WTC11 (cell line): Measurements from ENCODE around the gene SND1. TPM values are rescaled to one million over a fixed set of nuclear protein-coding genes. Genes with fewer than 3 reads are reported as not detected.

Experiments
- ATAC-seq: fragments of 200-7000 bp; cut with Tn5 transposase; 2 replicates; pipeline ENCODE4 v1.10.0; 2021; ENCODE audit warnings: mild to moderate bottlenecking, moderate library complexity
- CTCF ChIA-PET: fragments of 300-600 bp; sonication (Branson Sonifier 250); formaldehyde crosslinking; loops from one replicate; lab custom pipeline; 2021; ENCODE audit warnings: antibody characterized with exemption; lab: Charles Lee
- POLR2A ChIA-PET: fragments of 350-600 bp; sonication (Branson Sonifier 250); formaldehyde crosslinking; loops from one replicate; lab custom pipeline; 2021; ENCODE audit warnings: antibody characterized with exemption; lab: Charles Lee
- DNase-seq: peaks from one replicate; pipeline ENCODE4 v3.0.0; 2021; ENCODE audit warnings: low spot score
- H3K27ac Mint-ChIP-seq: 2 replicates; pipeline ENCODE4 v1.8.0; 2021; ENCODE audit warnings: mixed read lengths
- H3K27me3 Mint-ChIP-seq: 2 replicates; pipeline ENCODE4 v1.8.0; 2021; ENCODE audit warnings: low read depth, mild to moderate bottlenecking, moderate library complexity, mixed read lengths
- H3K36me3 Mint-ChIP-seq: 2 replicates; pipeline ENCODE4 v1.8.0; 2021; ENCODE audit warnings: mixed read lengths
- H3K4me1 Mint-ChIP-seq: 2 replicates; pipeline ENCODE4 v1.8.0; 2022; ENCODE audit warnings: mixed read lengths
- H3K4me3 Mint-ChIP-seq: 2 replicates; pipeline ENCODE4 v1.8.0; 2021; ENCODE audit warnings: mild to moderate bottlenecking, moderate library complexity, mixed read lengths
- H3K9me3 Mint-ChIP-seq: 2 replicates; pipeline ENCODE4 v1.8.0; 2021; ENCODE audit warnings: mixed read lengths
- AFF4 ChIP-seq: sonication (generic); formaldehyde crosslinking; IDR thresholded peaks from 2 replicates; pipeline ENCODE4 v1.8.1; 2023; ENCODE audit warnings: mild to moderate bottlenecking, missing genetic modification reagents, borderline replicate concordance
- FOXK1 ChIP-seq: sonication (generic); formaldehyde crosslinking; IDR thresholded peaks from 2 replicates; pipeline ENCODE4 v1.8.0; 2022; ENCODE audit warnings: mild to moderate bottlenecking, moderate library complexity, missing genetic modification reagents
- FOXP1 ChIP-seq: sonication (generic); formaldehyde crosslinking; IDR thresholded peaks from 2 replicates; pipeline ENCODE4 v1.8.0; 2022; ENCODE audit warnings: missing genetic modification reagents, mild to moderate bottlenecking, moderate library complexity, borderline replicate concordance
- GRHL2 ChIP-seq: fragments of 250-450 bp; sonication (Bioruptor Pico); IDR thresholded peaks from 2 replicates; pipeline ENCODE4 v1.8.0; 2022; ENCODE audit warnings: mild to moderate bottlenecking, moderate library complexity; ENCODE audit not compliant: insufficient replicate concordance, severe bottlenecking
- MXD4 ChIP-seq: fragments of 250-450 bp; sonication (Bioruptor Pico); IDR thresholded peaks from 2 replicates; pipeline ENCODE4 v1.8.0; 2021; ENCODE audit warnings: mild to moderate bottlenecking, moderate library complexity, borderline replicate concordance
- NFATC4 ChIP-seq: fragments of 250-450 bp; sonication (Bioruptor Pico); IDR thresholded peaks from 2 replicates; pipeline ENCODE4 v1.9.0; 2021; ENCODE audit warnings: mild to moderate bottlenecking
- PRRX2 ChIP-seq: fragments of 250-450 bp; sonication (Bioruptor Pico); IDR thresholded peaks from 2 replicates; pipeline ENCODE4 v1.8.0; 2021; ENCODE audit warnings: mild to moderate bottlenecking
- ZNF219 ChIP-seq: sonication (generic); formaldehyde crosslinking; IDR thresholded peaks from 2 replicates; pipeline ENCODE4 v1.8.0; 2023; ENCODE audit warnings: missing genetic modification reagents, mild to moderate bottlenecking, borderline replicate concordance
- total RNA-seq: library from RNA; stranded (reverse); gene quantifications from 3 replicates; pipeline ENCODE4 v1.2.3, GENCODE V29; 2021
- TF ChIP-seq, protein P1 (sequence below): sonication (generic); formaldehyde crosslinking; IDR thresholded peaks from 2 replicates; pipeline ENCODE4 v1.8.0; 2022; ENCODE audit warnings: missing genetic modification reagents
- TF ChIP-seq, protein P2 (sequence below): sonication (generic); formaldehyde crosslinking; IDR thresholded peaks from 2 replicates; pipeline ENCODE4 v1.8.1; 2022; ENCODE audit warnings: mild to moderate bottlenecking, moderate library complexity, missing genetic modification reagents
- TF ChIP-seq, protein P3 (sequence below): fragments of 250-450 bp; sonication (Bioruptor Pico); IDR thresholded peaks from 2 replicates; pipeline ENCODE4 v1.9.0; 2021; ENCODE audit warnings: mild to moderate bottlenecking

The SND1 gene
- total RNA-seq, 1 experiment from 2014 or later = 261 TPM

- TF ChIP-seq, protein P1, sequence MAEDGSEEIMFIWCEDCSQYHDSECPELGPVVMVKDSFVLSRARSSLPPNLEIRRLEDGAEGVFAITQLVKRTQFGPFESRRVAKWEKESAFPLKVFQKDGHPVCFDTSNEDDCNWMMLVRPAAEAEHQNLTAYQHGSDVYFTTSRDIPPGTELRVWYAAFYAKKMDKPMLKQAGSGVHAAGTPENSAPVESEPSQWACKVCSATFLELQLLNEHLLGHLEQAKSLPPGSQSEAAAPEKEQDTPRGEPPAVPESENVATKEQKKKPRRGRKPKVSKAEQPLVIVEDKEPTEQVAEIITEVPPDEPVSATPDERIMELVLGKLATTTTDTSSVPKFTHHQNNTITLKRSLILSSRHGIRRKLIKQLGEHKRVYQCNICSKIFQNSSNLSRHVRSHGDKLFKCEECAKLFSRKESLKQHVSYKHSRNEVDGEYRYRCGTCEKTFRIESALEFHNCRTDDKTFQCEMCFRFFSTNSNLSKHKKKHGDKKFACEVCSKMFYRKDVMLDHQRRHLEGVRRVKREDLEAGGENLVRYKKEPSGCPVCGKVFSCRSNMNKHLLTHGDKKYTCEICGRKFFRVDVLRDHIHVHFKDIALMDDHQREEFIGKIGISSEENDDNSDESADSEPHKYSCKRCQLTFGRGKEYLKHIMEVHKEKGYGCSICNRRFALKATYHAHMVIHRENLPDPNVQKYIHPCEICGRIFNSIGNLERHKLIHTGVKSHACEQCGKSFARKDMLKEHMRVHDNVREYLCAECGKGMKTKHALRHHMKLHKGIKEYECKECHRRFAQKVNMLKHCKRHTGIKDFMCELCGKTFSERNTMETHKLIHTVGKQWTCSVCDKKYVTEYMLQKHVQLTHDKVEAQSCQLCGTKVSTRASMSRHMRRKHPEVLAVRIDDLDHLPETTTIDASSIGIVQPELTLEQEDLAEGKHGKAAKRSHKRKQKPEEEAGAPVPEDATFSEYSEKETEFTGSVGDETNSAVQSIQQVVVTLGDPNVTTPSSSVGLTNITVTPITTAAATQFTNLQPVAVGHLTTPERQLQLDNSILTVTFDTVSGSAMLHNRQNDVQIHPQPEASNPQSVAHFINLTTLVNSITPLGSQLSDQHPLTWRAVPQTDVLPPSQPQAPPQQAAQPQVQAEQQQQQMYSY (CRISPR knock-in tag) = no peak
- TF ChIP-seq FOXK1 (CRISPR knock-in tag) (no peak), AFF4 (CRISPR knock-in tag) (no peak), MXD4 (CRISPR knock-in tag) (no peak), ZNF219 (CRISPR knock-in tag) (no peak), FOXP1 (no peak), PRRX2 (CRISPR knock-in tag) (no peak)
- TF ChIP-seq, protein P2, sequence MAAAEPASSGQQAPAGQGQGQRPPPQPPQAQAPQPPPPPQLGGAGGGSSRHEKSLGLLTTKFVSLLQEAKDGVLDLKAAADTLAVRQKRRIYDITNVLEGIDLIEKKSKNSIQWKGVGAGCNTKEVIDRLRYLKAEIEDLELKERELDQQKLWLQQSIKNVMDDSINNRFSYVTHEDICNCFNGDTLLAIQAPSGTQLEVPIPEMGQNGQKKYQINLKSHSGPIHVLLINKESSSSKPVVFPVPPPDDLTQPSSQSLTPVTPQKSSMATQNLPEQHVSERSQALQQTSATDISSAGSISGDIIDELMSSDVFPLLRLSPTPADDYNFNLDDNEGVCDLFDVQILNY = no peak
Observed at GRCh38 chr7:128021366-128021765, 369.4 kb downstream of the SND1 start (continued).

DNA sequence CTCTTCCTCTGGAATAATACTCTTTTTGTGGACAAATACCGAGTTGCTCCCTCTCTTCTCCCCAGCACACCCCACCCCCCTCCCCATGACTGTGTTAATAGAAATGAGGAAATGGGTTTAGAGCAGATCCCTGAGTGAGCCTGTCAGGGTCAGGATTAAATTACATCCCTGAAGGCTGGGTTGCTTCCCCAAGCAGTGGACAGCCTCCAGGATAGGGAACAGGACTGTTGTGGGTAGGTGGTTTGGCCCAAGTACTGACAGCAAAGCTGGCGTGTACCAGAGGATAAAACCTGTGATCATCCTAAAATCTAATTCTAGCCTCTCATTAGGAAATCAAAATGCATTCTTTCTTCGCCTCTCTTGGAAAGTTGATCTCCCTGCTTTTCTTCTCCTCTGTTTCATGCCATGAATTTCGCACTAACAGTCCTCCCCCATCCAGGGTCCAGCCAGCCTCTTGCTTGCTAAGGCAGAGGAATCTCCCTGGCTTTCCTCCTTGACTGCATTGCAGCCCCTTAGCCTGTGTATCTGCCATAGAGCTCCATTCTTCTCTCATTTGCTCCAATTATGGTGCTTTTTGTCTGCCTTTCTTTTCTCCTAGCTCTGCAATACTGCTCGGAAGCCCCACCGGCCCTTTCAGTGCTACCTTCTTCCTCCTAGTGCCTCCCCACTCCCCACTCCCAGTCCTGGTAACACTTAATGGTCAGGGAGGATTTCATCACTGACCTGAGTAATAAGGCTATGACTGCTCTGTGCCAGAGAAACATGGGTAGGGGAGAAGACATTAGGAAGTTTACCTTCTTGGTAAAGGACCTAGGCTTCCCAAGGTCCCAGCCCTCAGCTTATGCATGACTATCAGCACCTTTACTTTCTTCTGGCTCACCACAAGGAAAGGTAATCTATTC, 370.9 kb downstream of the SND1 start:
- peak overlapping the region; percentile 2; the same call in 1 of the 2 replicates for H3K27ac Mint-ChIP-seq
- no peak overlapping the region for H3K4me3 Mint-ChIP-seq
- DNase-seq = no peak
- ATAC-seq = peak; percentile 9; the same call in 1 of the 2 replicates
- CTCF ChIA-PET = interaction anchor here (0.5 to 1.3 kb wide), 3 partner anchors 13 to 209 kb away, joined by 3 read pairs; no protein-coding TSS in a partner anchor
- TF ChIP-seq NFATC4 (CRISPR knock-in tag) = no peak
- no peak for TF ChIP-seq GRHL2 (CRISPR knock-in tag)
- TF ChIP-seq, protein P3, sequence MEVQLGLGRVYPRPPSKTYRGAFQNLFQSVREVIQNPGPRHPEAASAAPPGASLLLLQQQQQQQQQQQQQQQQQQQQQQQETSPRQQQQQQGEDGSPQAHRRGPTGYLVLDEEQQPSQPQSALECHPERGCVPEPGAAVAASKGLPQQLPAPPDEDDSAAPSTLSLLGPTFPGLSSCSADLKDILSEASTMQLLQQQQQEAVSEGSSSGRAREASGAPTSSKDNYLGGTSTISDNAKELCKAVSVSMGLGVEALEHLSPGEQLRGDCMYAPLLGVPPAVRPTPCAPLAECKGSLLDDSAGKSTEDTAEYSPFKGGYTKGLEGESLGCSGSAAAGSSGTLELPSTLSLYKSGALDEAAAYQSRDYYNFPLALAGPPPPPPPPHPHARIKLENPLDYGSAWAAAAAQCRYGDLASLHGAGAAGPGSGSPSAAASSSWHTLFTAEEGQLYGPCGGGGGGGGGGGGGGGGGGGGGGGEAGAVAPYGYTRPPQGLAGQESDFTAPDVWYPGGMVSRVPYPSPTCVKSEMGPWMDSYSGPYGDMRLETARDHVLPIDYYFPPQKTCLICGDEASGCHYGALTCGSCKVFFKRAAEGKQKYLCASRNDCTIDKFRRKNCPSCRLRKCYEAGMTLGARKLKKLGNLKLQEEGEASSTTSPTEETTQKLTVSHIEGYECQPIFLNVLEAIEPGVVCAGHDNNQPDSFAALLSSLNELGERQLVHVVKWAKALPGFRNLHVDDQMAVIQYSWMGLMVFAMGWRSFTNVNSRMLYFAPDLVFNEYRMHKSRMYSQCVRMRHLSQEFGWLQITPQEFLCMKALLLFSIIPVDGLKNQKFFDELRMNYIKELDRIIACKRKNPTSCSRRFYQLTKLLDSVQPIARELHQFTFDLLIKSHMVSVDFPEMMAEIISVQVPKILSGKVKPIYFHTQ (CRISPR knock-in tag) = no peak
- no peaks in the 10 kb centered on the region for H3K9me3 Mint-ChIP-seq
- no peaks in the 10 kb centered on the region for H3K27me3 Mint-ChIP-seq
- POLR2A ChIA-PET = no interaction called here
- peaks cover 81% of the 10 kb centered on the region for H3K4me1 Mint-ChIP-seq
- H3K36me3 Mint-ChIP-seq = peaks cover 3% of the 10 kb centered on the region; the same call in 1 of the 2 replicates
